ENCODE data around the gene TASP1. TPM values are rescaled to one million over a fixed set of nuclear protein-coding genes. Genes with fewer than 3 reads are reported as not detected.

TASP1 gene
- total RNA-seq, 2 donors from 2014 or later: 5.7 to 13.8 TPM

DNA sequence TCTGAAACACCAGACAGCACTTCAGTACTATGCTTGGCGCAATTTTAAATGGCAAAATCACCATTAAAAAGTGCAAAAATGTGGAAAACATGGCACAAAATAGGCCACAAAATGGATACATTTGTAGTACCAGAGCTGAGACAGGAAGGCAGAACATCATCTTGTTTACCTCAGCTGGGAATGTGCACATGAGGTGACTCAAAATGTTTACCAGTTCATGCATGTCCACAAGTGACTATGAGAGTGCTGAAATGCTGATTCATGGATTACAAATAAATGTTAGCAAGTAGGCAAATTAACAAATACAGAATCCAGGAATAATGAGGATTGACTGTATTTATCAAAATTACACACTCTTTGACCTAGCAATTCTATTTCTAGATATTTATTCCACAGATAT, 216.1 kb downstream of the TASP1 start:
- ATAC-seq (no peak), DNase-seq (no peak)

DNA sequence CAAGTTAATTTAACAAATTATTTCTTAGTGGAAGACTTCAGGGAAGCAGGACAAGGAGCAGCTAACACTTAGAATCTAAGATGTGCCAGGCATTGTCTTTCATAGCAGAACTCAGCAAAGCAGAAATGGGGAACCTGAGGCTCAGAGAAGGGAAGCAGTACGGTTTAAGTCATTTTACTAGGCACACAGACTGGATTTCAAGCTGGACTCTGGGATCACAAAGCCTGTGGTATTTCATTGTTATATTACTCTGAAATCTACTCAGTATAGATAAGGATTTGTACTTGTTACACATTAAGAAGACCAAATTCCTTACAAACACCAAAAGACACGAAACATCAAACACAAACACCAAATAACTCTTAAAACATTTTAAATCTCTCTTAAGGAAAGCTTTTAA, 218.1 kb downstream of the TASP1 start:
- intact Hi-C loops (cut with DNase I): no loop called here
- ATAC-seq: no peak
- DNase-seq: no peak

More for the DNA sequence above, 216.1 kb downstream of the TASP1 start:
- intact Hi-C loops (cut with DNase I): no loop called here

DNA sequence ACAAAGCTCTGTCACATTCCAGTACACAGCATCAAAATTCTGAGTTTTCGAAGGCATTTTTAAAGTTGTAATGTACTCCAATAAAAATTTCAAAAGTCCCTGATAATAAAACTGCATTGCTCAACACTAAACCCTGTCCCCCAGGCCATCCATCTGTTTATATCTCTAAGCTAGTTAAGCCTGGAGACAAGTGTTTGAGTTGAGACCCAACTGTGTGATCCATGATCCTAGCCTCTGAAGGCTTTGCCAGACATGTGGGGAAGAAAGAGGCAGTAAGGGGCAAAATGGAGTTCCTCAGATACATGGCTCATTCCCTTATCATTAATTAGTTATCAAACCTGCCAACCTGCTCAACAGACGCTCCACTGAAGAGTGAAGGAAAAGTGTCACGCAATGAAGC, 219.3 kb downstream of the TASP1 start:
- intact Hi-C loops (cut with DNase I): no loop called here
- DNase-seq (no peak), ATAC-seq (no peak)

DNA sequence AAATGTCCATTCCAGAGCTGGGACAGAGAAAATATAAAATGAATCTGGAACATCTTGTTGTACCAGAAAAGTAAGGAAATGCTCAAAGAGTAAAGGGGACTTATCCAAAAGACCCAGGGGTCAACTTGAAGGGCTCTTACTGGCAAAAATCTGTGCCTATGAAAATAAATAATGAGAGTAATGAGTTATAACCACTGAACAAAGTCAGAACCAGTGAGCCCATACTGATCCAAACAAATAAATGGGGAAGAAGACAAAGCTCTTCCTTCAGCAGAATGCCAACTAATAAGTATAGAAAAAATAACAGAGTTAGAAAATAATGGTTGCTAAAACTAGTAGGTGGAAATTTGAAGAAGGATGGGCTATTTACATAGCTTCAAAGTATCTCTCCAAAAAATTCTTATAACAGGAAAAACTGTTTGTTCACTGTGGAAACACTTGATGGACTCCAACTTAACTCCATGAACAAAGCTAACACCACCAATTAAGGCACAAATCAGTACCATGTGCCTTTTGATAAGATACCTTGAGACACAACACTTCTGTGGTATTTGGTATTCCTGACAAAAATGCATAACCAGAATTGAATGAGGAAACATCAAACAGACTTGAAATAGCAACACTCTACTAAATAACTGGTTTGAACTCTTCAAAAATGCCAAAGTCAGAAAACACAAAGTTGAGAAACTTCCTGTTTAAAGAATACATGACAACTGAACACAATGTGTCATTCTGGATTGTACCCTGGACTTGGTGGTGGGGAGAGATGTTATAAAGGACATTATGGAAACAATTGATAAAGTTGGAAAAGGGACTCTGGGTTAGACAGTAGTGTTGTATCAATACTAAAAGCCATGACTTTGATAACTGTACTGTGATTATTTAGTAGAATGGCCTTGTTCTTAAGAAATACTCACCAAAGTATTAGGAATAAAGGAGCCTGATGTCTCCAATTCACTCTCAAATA, 220.2 kb downstream of the TASP1 start:
- no peak for DNase-seq
- intact Hi-C loops (cut with DNase I): no loop called here
- no peak for ATAC-seq

DNA sequence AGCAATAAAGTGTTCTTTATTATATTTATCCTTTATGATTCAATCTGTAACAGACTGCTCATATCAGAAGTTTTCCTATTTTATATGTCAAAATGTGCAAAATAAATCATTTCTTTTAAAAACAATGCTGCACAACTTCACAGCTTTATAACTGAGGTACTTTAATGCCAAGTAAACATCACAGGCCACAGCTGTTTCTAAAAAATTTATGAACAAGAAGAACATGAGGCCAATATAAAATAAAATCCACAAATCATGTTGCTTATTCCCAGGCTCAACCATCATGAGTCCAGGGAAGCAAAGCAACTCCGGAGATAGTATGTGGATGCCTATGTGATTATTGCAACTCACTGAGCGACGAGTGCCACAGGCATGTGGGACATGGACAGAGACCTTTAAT, 222.2 kb downstream of the TASP1 start:
- no peak for ATAC-seq
- intact Hi-C loops (cut with DNase I): no loop called here

DNA sequence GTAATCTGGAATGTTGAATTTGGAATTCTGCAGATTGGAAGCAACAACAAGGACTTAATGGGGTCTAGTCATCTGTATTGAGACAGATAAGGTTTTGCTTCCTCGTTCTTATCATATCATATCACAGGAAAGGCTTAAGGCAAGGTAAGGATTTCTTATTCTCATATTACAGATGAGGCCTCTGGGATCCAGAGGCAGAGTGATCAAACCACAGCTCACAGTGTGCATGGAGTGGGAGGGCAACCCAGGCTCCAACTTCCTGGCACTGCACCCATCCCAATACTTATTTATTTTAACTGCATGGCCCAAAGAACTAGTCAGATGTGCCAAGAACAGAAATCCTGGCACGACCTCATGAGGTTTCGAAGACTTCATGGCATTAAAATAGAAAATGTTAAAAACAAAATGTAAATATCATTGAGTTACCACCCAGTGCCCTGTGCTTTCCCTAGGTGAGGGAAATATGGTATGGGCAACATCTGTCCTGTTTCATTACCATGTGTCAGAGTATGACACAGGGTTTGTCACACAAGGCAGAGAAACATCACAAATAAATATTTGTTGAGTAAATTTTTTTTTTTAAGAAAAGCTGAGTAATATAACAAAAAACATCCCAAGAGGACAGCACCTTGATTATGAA, 225.8 kb downstream of the TASP1 start:
- ATAC-seq (no peak), DNase-seq (no peak)
- intact Hi-C loops (cut with DNase I): no loop called here

More for the DNA sequence above, 222.2 kb downstream of the TASP1 start:
- no peak for DNase-seq

DNA sequence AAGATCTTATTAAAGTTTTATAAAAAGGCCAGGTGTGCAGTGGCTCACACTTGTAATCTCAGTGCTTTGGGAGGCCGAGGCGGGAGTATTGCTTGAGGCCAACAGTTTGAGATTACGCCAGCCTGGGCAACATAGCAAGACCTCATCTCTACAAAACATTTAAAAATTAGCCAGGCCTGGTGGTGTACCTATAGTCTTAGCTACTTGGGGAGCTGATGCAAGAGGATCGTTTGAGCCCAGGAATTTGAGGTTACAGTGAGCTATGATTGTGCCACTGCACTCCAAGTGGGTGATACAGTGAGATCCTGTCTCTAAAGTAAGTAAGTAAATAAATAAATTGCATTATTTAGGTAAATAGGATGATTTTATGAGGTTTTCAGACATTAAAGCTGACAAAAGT, 234.4 kb downstream of the TASP1 start:
- intact Hi-C loops (cut with DNase I): no loop called here
- DNase-seq (no peak), ATAC-seq (no peak)

DNA sequence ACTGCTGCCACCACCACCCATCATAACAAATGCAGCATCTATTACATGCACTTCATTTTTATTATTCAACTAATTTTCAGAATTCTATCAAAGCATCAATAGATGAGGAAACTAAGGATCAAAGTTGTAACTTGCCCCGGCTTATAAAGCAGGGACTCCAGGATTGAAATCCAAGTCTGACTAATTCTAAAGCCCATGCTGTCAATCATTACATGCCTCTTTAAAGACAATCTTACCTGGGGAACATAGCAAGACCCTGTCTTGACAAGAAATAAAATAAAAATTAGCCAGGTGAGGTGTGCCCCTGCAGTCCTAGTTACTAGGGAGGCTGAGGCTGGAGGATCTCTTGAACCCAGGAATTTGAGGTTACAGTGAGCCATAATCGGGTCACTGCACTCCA, 235.3 kb downstream of the TASP1 start:
- ATAC-seq (no peak), DNase-seq (no peak)
- intact Hi-C loops (cut with DNase I): no loop called here

DNA sequence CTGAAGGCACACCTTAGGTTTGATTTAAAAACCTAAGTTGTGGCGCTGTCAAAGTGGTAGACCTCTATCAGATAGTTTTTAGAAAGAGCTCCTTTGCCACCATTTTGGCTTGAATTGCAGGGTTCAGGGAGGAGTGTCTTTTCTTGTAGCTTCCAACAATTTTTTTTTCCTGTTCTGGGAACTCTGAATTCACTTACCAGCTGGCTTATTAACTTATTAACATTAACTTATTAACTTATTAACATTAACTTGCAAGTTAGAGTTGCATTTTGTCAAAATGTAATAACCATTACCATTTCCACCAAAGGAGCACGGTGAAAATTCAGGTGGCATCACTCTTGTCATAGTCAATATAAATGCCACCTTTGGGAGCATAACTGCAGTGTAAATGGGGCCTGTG, 235.7 kb downstream of the TASP1 start:
- intact Hi-C loops (cut with DNase I): no loop called here
- ATAC-seq (no peak), DNase-seq (no peak)

DNA sequence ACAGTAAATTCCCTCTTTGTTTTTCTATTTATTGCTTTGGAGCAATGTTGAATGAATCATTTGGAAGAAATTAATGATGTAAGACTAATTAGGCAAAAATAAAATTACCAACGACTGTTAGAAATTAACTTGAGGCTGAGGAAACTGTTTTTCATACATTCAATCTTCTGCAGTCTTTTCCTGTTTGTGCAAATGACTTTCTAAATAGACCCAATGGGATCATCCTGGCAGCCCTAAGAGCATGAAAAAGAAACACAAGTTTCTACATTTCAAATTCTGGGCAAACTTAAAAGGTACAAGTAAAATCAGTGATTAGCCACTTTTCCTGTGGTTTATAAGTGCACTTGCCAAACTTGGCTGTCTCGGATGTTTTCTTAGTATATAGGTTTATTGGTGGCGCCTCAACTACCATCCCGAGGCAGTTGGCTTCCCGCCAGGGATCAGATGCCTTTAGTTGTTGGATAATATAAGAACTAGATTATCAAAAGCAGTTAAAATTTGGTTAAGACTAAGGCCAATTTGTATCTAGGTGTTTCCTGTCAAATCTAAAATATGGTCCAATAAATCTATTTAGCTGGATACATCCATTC, 236.5 kb downstream of the TASP1 start:
- ATAC-seq: no peak
- intact Hi-C loops (cut with DNase I): no loop called here
- no peak for DNase-seq

DNA sequence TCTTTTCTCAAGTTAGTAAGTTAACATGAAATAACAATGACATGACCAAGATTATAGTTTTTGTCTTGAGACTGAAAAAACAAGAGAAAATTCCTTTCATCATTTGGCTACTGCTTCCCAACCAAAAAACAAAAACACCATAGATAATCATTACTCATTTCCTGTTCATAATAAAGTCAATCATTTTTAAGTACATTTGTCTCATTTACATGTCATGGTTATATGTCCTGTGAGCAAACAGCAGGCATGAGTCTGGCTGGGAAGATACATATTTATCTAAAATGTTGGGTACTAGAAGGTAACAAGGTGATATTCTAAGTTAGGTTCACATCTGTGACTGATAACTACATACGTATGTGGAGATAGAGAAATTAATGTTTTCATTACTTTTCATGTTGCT, 237.1 kb downstream of the TASP1 start:
- intact Hi-C loops (cut with DNase I): no loop called here
- DNase-seq (no peak), ATAC-seq (no peak)

DNA sequence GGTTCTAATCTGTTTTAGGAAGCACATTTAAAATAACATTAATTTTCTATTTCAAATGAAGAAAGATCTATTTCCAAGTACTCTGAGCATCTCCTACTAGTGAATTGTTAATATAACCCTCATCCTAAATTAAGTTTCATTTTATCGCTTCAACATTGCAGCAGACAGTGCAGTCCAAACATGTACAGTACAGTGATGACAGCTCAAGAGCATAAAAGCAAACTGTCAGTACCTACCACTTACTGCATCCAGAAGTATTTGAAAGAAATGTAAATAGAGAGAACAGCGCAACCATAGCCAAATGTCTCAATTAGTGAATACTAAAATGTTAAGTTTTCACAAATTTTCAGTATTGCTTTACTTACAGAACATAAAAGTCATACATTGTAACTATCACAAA, 238.3 kb downstream of the TASP1 start:
- no peak for ATAC-seq
- intact Hi-C loops (cut with DNase I): no loop called here
- no peak for DNase-seq

DNA sequence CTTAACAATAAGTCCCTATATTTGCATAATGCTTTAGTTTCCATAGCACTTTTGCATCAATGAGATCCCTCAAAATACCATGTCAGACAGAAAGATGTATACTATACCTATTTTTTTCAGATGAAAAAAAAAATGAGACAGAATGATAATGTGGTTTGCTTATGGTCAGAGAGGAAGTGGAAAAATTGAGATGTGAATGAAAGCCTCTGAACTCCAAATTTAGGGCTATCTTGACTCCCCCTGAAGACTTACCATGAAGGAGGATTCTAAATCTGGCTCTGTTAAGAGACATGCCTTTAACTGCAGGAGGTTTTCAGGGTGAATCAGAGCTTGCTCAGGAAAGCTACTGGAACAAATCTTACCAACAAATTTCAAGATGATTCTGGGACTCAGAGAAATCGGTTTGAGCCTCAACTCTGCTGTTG, 241.4 kb downstream of the TASP1 start:
- intact Hi-C loops (cut with DNase I): no loop called here
- no peak for ATAC-seq

DNA sequence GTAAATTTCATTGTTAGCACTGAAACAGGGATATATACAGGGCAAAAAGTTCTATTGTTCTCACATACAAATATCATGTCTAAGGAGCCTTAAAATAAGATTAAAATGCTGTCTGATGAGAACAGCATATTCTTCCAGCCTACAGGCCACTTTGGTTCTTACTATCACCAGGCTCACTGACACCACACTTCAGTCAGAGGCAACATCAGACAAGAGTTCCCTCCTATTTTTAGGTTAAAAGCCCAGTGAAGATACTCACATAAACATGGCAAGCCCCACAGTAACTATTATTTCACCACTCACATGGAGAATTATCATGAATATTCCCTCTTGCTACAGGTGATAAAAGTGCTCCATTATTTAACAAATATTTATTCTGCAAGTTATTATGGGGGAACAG, 241.9 kb downstream of the TASP1 start:
- DNase-seq: no peak
- ATAC-seq: peak; percentile 26 to 61
- intact Hi-C loops (cut with DNase I): no loop called here

More for the DNA sequence above, 241.4 kb downstream of the TASP1 start:
- DNase-seq: no peak

DNA sequence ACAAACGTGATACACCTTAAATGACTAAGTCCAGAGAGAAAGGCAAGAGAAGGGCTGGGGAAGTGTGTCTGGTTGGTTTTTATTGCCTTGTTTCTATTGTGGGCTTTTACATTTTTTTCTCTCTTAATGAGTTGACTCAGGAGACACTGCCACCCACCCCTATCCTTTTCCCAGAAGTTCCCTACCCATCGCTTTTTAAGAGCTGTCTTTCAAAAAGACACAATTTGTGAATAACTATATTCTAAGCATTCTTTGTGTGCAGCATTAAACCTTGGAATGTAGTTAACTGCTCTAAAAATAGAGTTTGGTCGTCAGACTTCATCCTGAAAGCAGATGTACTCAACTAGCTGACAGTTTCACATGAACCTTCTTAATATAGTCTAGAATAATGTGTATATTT, 242.7 kb downstream of the TASP1 start:
- intact Hi-C loops (cut with DNase I): no loop called here
- DNase-seq: no peak
- no peak for ATAC-seq

DNA sequence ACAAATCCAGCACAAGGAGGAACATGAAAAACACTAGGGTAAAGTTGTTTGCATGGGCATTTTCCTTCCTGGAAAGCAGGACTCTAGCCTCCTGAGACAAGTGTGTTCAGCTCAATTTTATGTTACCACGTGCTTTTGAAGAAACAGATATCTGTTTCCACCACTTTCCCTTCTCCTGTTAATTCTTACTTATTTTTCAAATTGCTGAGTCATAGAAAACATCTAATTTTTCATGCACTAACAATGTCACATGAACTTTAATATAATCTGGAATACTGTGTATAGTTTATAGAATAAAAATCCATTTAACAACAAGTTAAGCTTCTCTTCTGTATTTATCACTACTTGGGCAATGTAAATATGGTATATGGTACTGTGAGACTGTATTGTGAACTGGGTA, 243.5 kb downstream of the TASP1 start:
- ATAC-seq (no peak), DNase-seq (no peak)
- intact Hi-C loops (cut with DNase I): no loop called here

DNA sequence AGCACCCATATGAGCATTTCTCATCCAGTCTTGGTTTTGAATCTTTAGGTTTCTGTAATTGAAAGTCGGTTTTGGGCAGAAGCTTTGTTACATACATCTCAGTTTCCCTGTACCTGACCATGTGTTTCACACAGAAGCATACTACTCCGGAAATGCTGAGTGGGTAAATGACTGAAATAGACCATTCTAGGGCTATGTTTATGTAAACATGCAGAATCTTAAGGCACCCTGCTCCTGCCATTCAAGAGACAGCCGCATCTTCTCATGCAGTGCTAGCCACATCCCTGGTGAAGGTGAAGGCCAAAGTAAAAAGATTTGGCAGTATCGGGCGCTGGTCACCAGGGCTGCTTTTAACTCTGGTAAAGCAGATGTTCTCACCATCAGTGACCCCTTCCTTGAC, 246.3 kb downstream of the TASP1 start:
- DNase-seq: no peak
- ATAC-seq: no peak

DNA sequence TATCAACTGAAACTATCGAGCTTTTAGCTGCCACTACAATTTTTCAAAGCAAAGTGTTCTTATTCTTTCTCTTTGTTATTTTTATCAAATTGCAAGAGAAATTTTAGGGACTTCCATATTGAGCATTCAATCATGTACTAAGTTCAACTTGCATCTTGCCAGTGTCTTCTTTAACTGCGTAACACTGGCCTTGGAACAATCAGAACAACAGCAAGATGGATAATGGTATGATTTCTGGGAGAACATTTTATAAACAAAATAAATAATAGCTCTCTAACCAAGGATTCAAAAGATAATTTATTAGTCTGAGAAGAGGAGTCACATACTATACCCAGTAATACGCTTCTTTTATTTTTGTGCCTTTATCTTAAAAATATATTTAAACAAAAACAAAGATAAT, 249.6 kb downstream of the TASP1 start:
- intact Hi-C loops (cut with DNase I): no loop called here
- DNase-seq (no peak), ATAC-seq (no peak)

More for the DNA sequence above, 246.3 kb downstream of the TASP1 start:
- intact Hi-C loops (cut with DNase I): no loop called here

DNA sequence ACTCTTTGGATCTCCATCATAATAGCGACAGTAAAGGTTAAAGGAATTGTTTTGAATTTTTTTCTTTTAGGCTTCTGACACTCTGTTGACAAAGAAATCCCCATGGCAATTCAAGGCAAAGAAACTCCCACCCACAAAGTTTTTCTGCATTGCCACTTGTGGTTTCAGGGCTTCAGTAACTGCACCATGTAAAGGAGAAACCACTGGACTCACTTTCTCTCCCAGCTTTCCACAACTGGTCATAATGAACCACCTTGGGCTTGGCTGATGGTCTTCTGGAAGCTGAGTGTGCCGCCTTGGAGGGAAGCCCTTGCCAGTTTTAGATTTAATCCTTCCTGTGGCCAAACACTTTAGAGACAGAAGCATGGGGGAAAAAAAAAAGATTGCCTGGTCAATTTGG, 254.6 kb downstream of the TASP1 start:
- DNase-seq: no peak
- intact Hi-C loops (cut with DNase I): no loop called here
- ATAC-seq: no peak

DNA sequence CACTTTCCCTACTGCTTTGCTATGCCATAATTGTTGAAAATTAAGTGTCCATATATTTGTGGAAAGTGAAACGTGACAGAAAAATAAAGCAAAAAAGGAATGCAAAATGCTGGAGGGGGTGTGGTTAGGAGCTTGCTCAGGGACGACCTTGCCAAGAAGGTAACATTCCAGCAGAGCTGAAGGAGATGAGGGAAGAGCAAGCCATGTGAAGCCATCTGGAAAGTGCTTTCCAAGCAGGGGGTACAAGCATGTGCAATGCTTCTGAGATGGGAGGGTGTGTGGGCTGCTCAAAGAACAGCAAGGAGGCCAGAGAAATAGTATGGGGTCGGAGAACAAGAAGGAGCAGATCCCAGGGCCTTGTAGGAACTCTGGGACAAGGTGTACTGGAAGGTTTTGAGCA, 255.9 kb downstream of the TASP1 start:
- no peak for ATAC-seq
- intact Hi-C loops (cut with DNase I): no loop called here
- DNase-seq: no peak
